Stimulated activated CD4-positive, alpha-beta T cell treated with anti-CD3 and anti-CD28 coated beads, TNF-alpha, amount 100 ng/mL, for 24 hours (primary cell): ENCODE data around the gene ADAMTS7.
"Not testable (repeated sequence)": the region's sequence is repeated elsewhere in the genome, so short reads cannot be mapped to it uniquely, and the experiment has no call there.

Experiments
- DNase-seq, 3 experiments: peaks; one replicate each; pipeline ENCODE4 v3.0.0-alpha.2; 2020; ENCODE audit warnings: low read depth in 3 of 3

The ADAMTS7 gene

GRCh38 chr15:78779975-78780374 is 31.3 kb downstream of the ADAMTS7 start:
- DNase-seq: not testable (repeated sequence)

GRCh38 chr15:78779176-78779785 is 32.0 kb downstream of the ADAMTS7 start:
- not testable (repeated sequence) for DNase-seq

- no peak for DNase-seq
These were observed 32.8 kb downstream of the ADAMTS7 start for GRCh38 chr15:78778422-78778821.

GRCh38 chr15:78777953-78778345 is 33.3 kb downstream of the ADAMTS7 start:
- DNase-seq: not testable (repeated sequence)

GRCh38 chr15:78777290-78777952 is 33.8 kb downstream of the ADAMTS7 start:
- not testable (repeated sequence) for DNase-seq

- DNase-seq: not testable (repeated sequence)
These were observed 35.0 kb downstream of the ADAMTS7 start for GRCh38 chr15:78776046-78776925.

GRCh38 chr15:78775472-78775871 is 35.8 kb downstream of the ADAMTS7 start:
- DNase-seq: no peak

GRCh38 chr15:78774451-78774990 is 36.7 kb downstream of the ADAMTS7 start:
- not testable (repeated sequence) for DNase-seq

GRCh38 chr15:78773765-78774450 is 37.4 kb downstream of the ADAMTS7 start:
- DNase-seq: not testable (repeated sequence)

- DNase-seq: no peak
These were observed 38.5 kb downstream of the ADAMTS7 start for GRCh38 chr15:78772738-78773137.

GRCh38 chr15:78771436-78772000 is 39.7 kb downstream of the ADAMTS7 start:
- not testable (repeated sequence) for DNase-seq

- not testable (repeated sequence) for DNase-seq
These were observed 40.2 kb downstream of the ADAMTS7 start for GRCh38 chr15:78771020-78771419.

GRCh38 chr15:78769473-78770225 is 41.6 kb downstream of the ADAMTS7 start:
- DNase-seq: not testable (repeated sequence)

- no peak for DNase-seq
These were observed 42.5 kb downstream of the ADAMTS7 start for GRCh38 chr15:78768531-78769408.

- no peak for DNase-seq
These were observed 43.2 kb downstream of the ADAMTS7 start for GRCh38 chr15:78768096-78768495.

- DNase-seq: no peak
These were observed 43.8 kb downstream of the ADAMTS7 start for GRCh38 chr15:78767331-78767951.

GRCh38 chr15:78766641-78767071 is 44.6 kb downstream of the ADAMTS7 start:
- not testable (repeated sequence) for DNase-seq

- no peak for DNase-seq
These were observed 45.2 kb downstream of the ADAMTS7 start for GRCh38 chr15:78766041-78766440.
